Measurements from ENCODE around the gene ICOSLG.
"Not testable (repeated sequence)": the region's sequence is repeated elsewhere in the genome, so short reads cannot be mapped to it uniquely, and the experiment has no call there.

Gene ICOSLG

DNA sequence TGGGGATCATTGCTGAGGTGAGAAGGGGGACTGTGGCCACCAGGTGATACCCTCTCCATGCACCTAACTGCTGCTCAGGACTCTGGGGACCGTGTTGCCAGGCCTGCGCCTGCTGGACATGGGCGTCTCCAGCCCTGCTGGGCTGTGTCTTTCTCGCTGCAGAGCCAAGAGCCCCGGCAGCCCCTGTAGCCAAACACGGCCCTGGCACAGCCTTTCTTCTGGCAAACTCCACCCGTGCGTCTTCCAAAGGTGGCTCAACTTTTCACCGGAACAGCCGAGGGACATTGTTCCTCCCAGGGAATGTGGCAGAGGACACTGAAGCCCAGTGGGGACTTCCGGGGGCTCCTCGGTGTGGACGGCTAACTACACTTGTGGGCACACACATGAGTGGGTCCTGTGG is 12.6 kb downstream of the ICOSLG start:
- not testable (repeated sequence) for H4K91ac ChIP-seq (ENCODE audit: low read length); H2BK5ac ChIP-seq (ENCODE audit: low read depth, low read length, poor library complexity, severe bottlenecking); DNase-seq; H3K14ac ChIP-seq (ENCODE audit: low read length in 2 of 2); H3K23ac ChIP-seq (ENCODE audit: low read length in 2 of 2); H3K9me3 ChIP-seq (ENCODE audit: control insufficient read depth, low read length); H2BK15ac ChIP-seq (ENCODE audit: low read depth, poor library complexity, severe bottlenecking); H3K18ac ChIP-seq (ENCODE audit: low read depth in 1 of 2, low read length in 2 of 2); H2BK12ac ChIP-seq (ENCODE audit: low read length in 2 of 2); H2BK120ac ChIP-seq (ENCODE audit: low read depth, low read length); H3K4ac ChIP-seq (ENCODE audit: low read depth in 1 of 2, low read length in 2 of 2); H3K79me1 ChIP-seq (replicated peaks; ENCODE audit: low read length, poor library complexity, severe bottlenecking); H2AK5ac ChIP-seq (ENCODE audit: low read length, severe bottlenecking); H3K36me3 ChIP-seq (ENCODE audit: control insufficient read depth in 1 of 2, insufficient read depth in 2 of 2, low read depth in 1 of 2, low read length in 2 of 2); H4K8ac ChIP-seq (ENCODE audit: low read length); H3K27me3 ChIP-seq (ENCODE audit: control insufficient read depth in 1 of 2, insufficient read depth in 1 of 2, low read length in 2 of 2); H3K9ac ChIP-seq (ENCODE audit: low read length); H3K27ac ChIP-seq (ENCODE audit: low read length, poor library complexity, severe bottlenecking); H3K4me2 ChIP-seq (ENCODE audit: low read length, poor library complexity, severe bottlenecking); H3K4me3 ChIP-seq (ENCODE audit: insufficient read depth in 1 of 2, low read depth in 1 of 2, low read length in 2 of 2); H3K4me1 ChIP-seq (ENCODE audit: control insufficient read depth, insufficient read depth, low read depth, low read length); H2AFZ ChIP-seq (ENCODE audit: low read depth, low read length)
- no CpG with 5 or more reads among the region's 13 CpGs for WGBS

DNA sequence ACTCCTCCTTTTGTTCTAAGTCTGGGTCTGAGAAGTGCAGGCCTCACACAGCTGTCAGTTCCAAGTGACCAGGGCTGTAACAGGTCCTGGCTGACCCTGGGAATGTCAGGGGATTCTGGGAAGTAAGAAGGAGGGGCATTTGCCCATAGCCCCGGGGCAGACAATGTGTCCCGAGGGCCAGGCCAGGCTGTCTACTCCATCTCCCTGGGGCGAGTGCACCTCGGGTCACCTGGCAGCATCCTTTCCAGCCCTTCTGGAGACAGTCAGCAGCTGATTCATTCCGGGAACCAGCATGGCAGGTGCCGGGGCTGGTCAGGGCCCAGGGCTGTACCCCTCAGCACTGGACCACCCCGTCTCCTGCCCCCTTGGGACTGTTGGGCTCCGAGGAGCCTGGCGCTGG is 13.1 kb downstream of the ICOSLG start:
- not testable (repeated sequence) for H3K4ac ChIP-seq (ENCODE audit: low read depth in 1 of 2, low read length in 2 of 2); H3K4me3 ChIP-seq (ENCODE audit: insufficient read depth in 1 of 2, low read depth in 1 of 2, low read length in 2 of 2); H2AK5ac ChIP-seq (ENCODE audit: low read length, severe bottlenecking); DNase-seq; H4K8ac ChIP-seq (ENCODE audit: low read length); H3K4me2 ChIP-seq (ENCODE audit: low read length, poor library complexity, severe bottlenecking); H4K91ac ChIP-seq (ENCODE audit: low read length); H3K9ac ChIP-seq (ENCODE audit: low read length); H3K79me1 ChIP-seq (replicated peaks; ENCODE audit: low read length, poor library complexity, severe bottlenecking); H2BK15ac ChIP-seq (ENCODE audit: low read depth, poor library complexity, severe bottlenecking); H3K14ac ChIP-seq (ENCODE audit: low read length in 2 of 2); H2BK5ac ChIP-seq (ENCODE audit: low read depth, low read length, poor library complexity, severe bottlenecking); H3K4me1 ChIP-seq (ENCODE audit: control insufficient read depth, insufficient read depth, low read depth, low read length); H3K23ac ChIP-seq (ENCODE audit: low read length in 2 of 2); H3K27ac ChIP-seq (ENCODE audit: low read length, poor library complexity, severe bottlenecking); H2BK120ac ChIP-seq (ENCODE audit: low read depth, low read length); H3K18ac ChIP-seq (ENCODE audit: low read depth in 1 of 2, low read length in 2 of 2); H2AFZ ChIP-seq (ENCODE audit: low read depth, low read length); H3K36me3 ChIP-seq (ENCODE audit: control insufficient read depth in 1 of 2, insufficient read depth in 2 of 2, low read depth in 1 of 2, low read length in 2 of 2); H3K27me3 ChIP-seq (ENCODE audit: control insufficient read depth in 1 of 2, insufficient read depth in 1 of 2, low read length in 2 of 2); H3K9me3 ChIP-seq (ENCODE audit: control insufficient read depth, low read length); H2BK12ac ChIP-seq (ENCODE audit: low read length in 2 of 2)
- WGBS, result no CpG with 5 or more reads among the region's 9 CpGs

- not testable (repeated sequence) for H3K79me1 ChIP-seq (replicated peaks; ENCODE audit: low read length, poor library complexity, severe bottlenecking); H2AK5ac ChIP-seq (ENCODE audit: low read length, severe bottlenecking); H3K4me2 ChIP-seq (ENCODE audit: low read length, poor library complexity, severe bottlenecking); H2AFZ ChIP-seq (ENCODE audit: low read depth, low read length); H3K18ac ChIP-seq (ENCODE audit: low read depth in 1 of 2, low read length in 2 of 2); H3K4ac ChIP-seq (ENCODE audit: low read depth in 1 of 2, low read length in 2 of 2); H2BK12ac ChIP-seq (ENCODE audit: low read length in 2 of 2); H3K4me1 ChIP-seq (ENCODE audit: control insufficient read depth, insufficient read depth, low read depth, low read length); H3K4me3 ChIP-seq (ENCODE audit: insufficient read depth in 1 of 2, low read depth in 1 of 2, low read length in 2 of 2); H2BK15ac ChIP-seq (ENCODE audit: low read depth, poor library complexity, severe bottlenecking); H4K91ac ChIP-seq (ENCODE audit: low read length); H3K14ac ChIP-seq (ENCODE audit: low read length in 2 of 2); H3K23ac ChIP-seq (ENCODE audit: low read length in 2 of 2); H4K8ac ChIP-seq (ENCODE audit: low read length); H3K9me3 ChIP-seq (ENCODE audit: control insufficient read depth, low read length); H3K27ac ChIP-seq (ENCODE audit: low read length, poor library complexity, severe bottlenecking); H3K36me3 ChIP-seq (ENCODE audit: control insufficient read depth in 1 of 2, insufficient read depth in 2 of 2, low read depth in 1 of 2, low read length in 2 of 2); DNase-seq; H2BK5ac ChIP-seq (ENCODE audit: low read depth, low read length, poor library complexity, severe bottlenecking); H3K27me3 ChIP-seq (ENCODE audit: control insufficient read depth in 1 of 2, insufficient read depth in 1 of 2, low read length in 2 of 2); H2BK120ac ChIP-seq (ENCODE audit: low read depth, low read length); H3K9ac ChIP-seq (ENCODE audit: low read length)
- WGBS, result no CpG with 5 or more reads among the region's 6 CpGs
Observed at GRCh38 chr21:44225605-44226004, 15.1 kb downstream of the ICOSLG start.

GRCh38 chr21:44223334-44223733 is 17.4 kb downstream of the ICOSLG start:
- not testable (repeated sequence) for H3K27ac ChIP-seq (ENCODE audit: low read length, poor library complexity, severe bottlenecking); H2BK12ac ChIP-seq (ENCODE audit: low read length in 2 of 2); H3K79me1 ChIP-seq (replicated peaks; ENCODE audit: low read length, poor library complexity, severe bottlenecking); DNase-seq; H3K9ac ChIP-seq (ENCODE audit: low read length); H2AK5ac ChIP-seq (ENCODE audit: low read length, severe bottlenecking); H2AFZ ChIP-seq (ENCODE audit: low read depth, low read length); H4K91ac ChIP-seq (ENCODE audit: low read length); H3K4me1 ChIP-seq (ENCODE audit: control insufficient read depth, insufficient read depth, low read depth, low read length); H3K36me3 ChIP-seq (ENCODE audit: control insufficient read depth in 1 of 2, insufficient read depth in 2 of 2, low read depth in 1 of 2, low read length in 2 of 2); H3K14ac ChIP-seq (ENCODE audit: low read length in 2 of 2); H4K8ac ChIP-seq (ENCODE audit: low read length); H3K4me2 ChIP-seq (ENCODE audit: low read length, poor library complexity, severe bottlenecking); H2BK15ac ChIP-seq (ENCODE audit: low read depth, poor library complexity, severe bottlenecking); H3K18ac ChIP-seq (ENCODE audit: low read depth in 1 of 2, low read length in 2 of 2); H3K23ac ChIP-seq (ENCODE audit: low read length in 2 of 2); H3K4ac ChIP-seq (ENCODE audit: low read depth in 1 of 2, low read length in 2 of 2); H3K9me3 ChIP-seq (ENCODE audit: control insufficient read depth, low read length); H3K27me3 ChIP-seq (ENCODE audit: control insufficient read depth in 1 of 2, insufficient read depth in 1 of 2, low read length in 2 of 2); H2BK5ac ChIP-seq (ENCODE audit: low read depth, low read length, poor library complexity, severe bottlenecking); H2BK120ac ChIP-seq (ENCODE audit: low read depth, low read length); H3K4me3 ChIP-seq (ENCODE audit: insufficient read depth in 1 of 2, low read depth in 1 of 2, low read length in 2 of 2)
- no CpG with 5 or more reads among the region's 5 CpGs for WGBS
